A673 (cell line): ENCODE data around the gene COL2A1. TPM values are rescaled to one million over a fixed set of nuclear protein-coding genes. Genes with fewer than 3 reads are reported as not detected.

Source experiments
- BruUV-seq: library from RNA; stranded (reverse); fragments of 400-500 nt; replicated peaks from 2 replicates; lab custom pipeline; 2021; lab: Mats Ljungman, UMichigan
- CTCF ChIA-PET: fragments of 300-600 bp; sonication (Branson Sonifier 250); formaldehyde crosslinking; loops from one replicate; lab custom pipeline; 2022; ENCODE audit warnings: antibody characterized with exemption; lab: Charles Lee
- POLR2A ChIA-PET: fragments of 300-600 bp; sonication (Branson Sonifier 250); formaldehyde crosslinking; loops from one replicate; lab custom pipeline; 2022; ENCODE audit warnings: antibody characterized with exemption; ENCODE audit not compliant: low non-redundant PET; lab: Charles Lee
- DNase-seq: peaks from one replicate; pipeline ENCODE4 v3.0.0-alpha.2; 2015; ENCODE audit warnings: low spot score
- H3K27ac ChIP-seq: fragments of 200-600 bp; sonication (generic); 2 replicates; pipeline ENCODE4 v1.5.1; 2016; ENCODE audit warnings: mixed run types, low read depth, mild to moderate bottlenecking, mixed read lengths, antibody characterized with exemption, low read length; ENCODE audit not compliant: poor library complexity, severe bottlenecking
- H3K27me3 ChIP-seq: fragments of 200-600 bp; sonication (generic); replicated peaks from 2 replicates; pipeline ENCODE4 v1.6.1; 2017; ENCODE audit warnings: mixed run types, low read depth, mild to moderate bottlenecking, mixed read lengths, antibody characterized with exemption, low read length; ENCODE audit not compliant: insufficient read depth, poor library complexity
- H3K36me3 ChIP-seq: fragments of 200-600 bp; sonication (generic); 2 replicates; pipeline ENCODE4 v1.6.1; 2016; ENCODE audit warnings: mixed run types, mild to moderate bottlenecking, mixed read lengths, antibody characterized with exemption, low read length; ENCODE audit not compliant: insufficient read depth, poor library complexity, severe bottlenecking
- H3K4me1 ChIP-seq: fragments of 200-600 bp; sonication (generic); 2 replicates; pipeline ENCODE4 v1.6.1; 2017; ENCODE audit warnings: mixed run types, mild to moderate bottlenecking, mixed read lengths, antibody characterized with exemption, low read length; ENCODE audit not compliant: insufficient read depth, poor library complexity, severe bottlenecking
- H3K4me3 ChIP-seq: fragments of 200-600 bp; sonication (generic); 2 replicates; pipeline ENCODE4 v1.5.1; 2016; ENCODE audit warnings: low read depth, mixed run types, mild to moderate bottlenecking, mixed read lengths, low read length; ENCODE audit not compliant: poor library complexity, severe bottlenecking
- H3K9me3 ChIP-seq: fragments of 200-600 bp; sonication (generic); 2 replicates; pipeline ENCODE4 v1.6.1; 2016; ENCODE audit warnings: mixed run types, low read depth, mild to moderate bottlenecking, mixed read lengths, antibody characterized with exemption, low read length; ENCODE audit not compliant: poor library complexity, severe bottlenecking
- CTCF ChIP-seq: fragments of 300-800, 200-600 bp; sonication (generic); conservative IDR thresholded peaks from 2 replicates; pipeline ENCODE4 v1.5.1; 2017; ENCODE audit warnings: low read depth, mild to moderate bottlenecking, antibody characterized with exemption, low read length, moderate library complexity, mixed read lengths
- EZH2 ChIP-seq: fragments of 200-600 bp; sonication (generic); IDR thresholded peaks from 2 replicates; pipeline ENCODE4 v1.6.1; 2017; ENCODE audit warnings: borderline replicate concordance, low read depth, mild to moderate bottlenecking, mixed read lengths, antibody characterized with exemption, low read length; ENCODE audit not compliant: poor library complexity, severe bottlenecking
- intact Hi-C: fragments of 100-400 bp; cut with micrococcal nuclease; formaldehyde crosslinking; loops from one replicate; pipeline ENCODE4 v1.10.0; 2022; ENCODE audit not compliant: unreplicated experiment
- total RNA-seq: library from RNA; stranded (reverse); gene quantifications from 2 replicates; pipeline ENCODE4 v1.2.3, GENCODE V29; 2021

The COL2A1 gene
- total RNA-seq, 1 experiment from 2014 or later: 1.3 TPM

GRCh38 chr12:48034835-48035805, 30.8 kb upstream of the COL2A1 start:
- intact Hi-C loops: no loop called here
- POLR2A ChIA-PET: no interaction called here
- H3K4me1 ChIP-seq: no peaks in the 10 kb centered on the region
- no peak overlapping the region for H3K4me3 ChIP-seq
- no peaks in the 10 kb centered on the region for H3K9me3 ChIP-seq
- no peaks in the 10 kb centered on the region for H3K36me3 ChIP-seq
- CTCF ChIA-PET: no interaction called here
- TF ChIP-seq CTCF (no peak), EZH2 (no peak)
- BruUV-seq: no TSS peak
- DNase-seq: no peak
- H3K27ac ChIP-seq: no peak overlapping the region
- no peaks in the 10 kb centered on the region for H3K27me3 ChIP-seq

- H3K4me1 ChIP-seq: no peaks in the 10 kb centered on the region
- POLR2A ChIA-PET: no interaction called here
- intact Hi-C loops: no loop called here
Observed at GRCh38 chr12:48033451-48033850, 29.2 kb upstream of the COL2A1 start.

GRCh38 chr12:48032597-48032996, 28.3 kb upstream of the COL2A1 start:
- no peak overlapping the region for H3K4me3 ChIP-seq
- no peak overlapping the region for H3K27ac ChIP-seq
- BruUV-seq: no TSS peak
- H3K27me3 ChIP-seq: no peaks in the 10 kb centered on the region
- DNase-seq: no peak
- no peaks in the 10 kb centered on the region for H3K4me1 ChIP-seq
- TF ChIP-seq CTCF: no peak
- no peak for TF ChIP-seq EZH2
- ChIA-PET POLR2A (no interaction called here), CTCF (no interaction called here)
- H3K36me3 ChIP-seq: no peaks in the 10 kb centered on the region
- H3K9me3 ChIP-seq: no peaks in the 10 kb centered on the region
- intact Hi-C loops: no loop called here

More at GRCh38 chr12:48033451-48033850, 29.2 kb upstream of the COL2A1 start:
- no peak overlapping the region for H3K27ac ChIP-seq
- no TSS peak for BruUV-seq
- DNase-seq: no peak
- no peak for TF ChIP-seq EZH2
- no peak for TF ChIP-seq CTCF
- H3K27me3 ChIP-seq: no peaks in the 10 kb centered on the region
- CTCF ChIA-PET: no interaction called here
- no peaks in the 10 kb centered on the region for H3K9me3 ChIP-seq
- H3K36me3 ChIP-seq: no peaks in the 10 kb centered on the region
- no peak overlapping the region for H3K4me3 ChIP-seq
